HepG2 (cell line): ENCODE results near the gene RPP25L. TPM values are rescaled to one million over a fixed set of nuclear protein-coding genes. Genes with fewer than 3 reads are reported as not detected.

Experiments
- polyA plus RNA-seq, 8 experiments: library from polyadenylated mRNA; depleted of rRNA in 3 of 8; stranded (reverse) in 7 of 8; unstranded in 1 of 8; fragments of >200 nt; fragmentation: Illumina TruSeq in 4 of 8; extraction: Trizol in 4 of 8; gene quantifications; 2 replicates each; pipeline versions ENCODE4 v1.2.1 to v1.2.3, GENCODE V29; 2011 to 2016; ENCODE audit warnings: low read depth in 4 of 8, missing spikeins in 1 of 8, mixed read lengths in 1 of 8; ENCODE audit not compliant: insufficient read depth in 1 of 8
- small RNA-seq, 3 experiments: library from RNA; depleted of rRNA; stranded (forward); fragments of <200 nt; gene quantifications; one replicate each; pipeline ENCODE3, GENCODE V24; 2012; ENCODE audit warnings: low read depth in 2 of 3, low replicate concordance in 1 of 3; ENCODE audit not compliant: insufficient read length in 3 of 3, insufficient read depth in 2 of 3
- total RNA-seq, 5 experiments: library from RNA; depleted of rRNA; stranded (reverse); fragments of >200 nt; fragmentation: Illumina TruSeq; extraction: Trizol; gene quantifications; 2 replicates each; pipeline ENCODE4 v1.2.3, GENCODE V29; 2016; ENCODE audit warnings: low read depth in 1 of 5

Gene RPP25L
- total and polyA plus RNA-seq, 2 of the 13 experiments (the other 11 are each of a cell fraction or from before 2014, with no cell fraction given), result 24.5 to 27.3 TPM

Small RNAs within 50 kb of the gene (small RNA-seq; reads per million reads assigned to genes)
- gene CCL27, result 0 reads per million in 3 experiments

Other genes starting within 250 kb of the RPP25L start
- gene MYORG, start 235.2 kb downstream of the RPP25L start, total RNA-seq (2016; rRNA removed; fragmentation: Illumina TruSeq; extraction: Trizol), result 14.3 and 22.4 TPM in 2 replicates
- gene MYORG, start 235.2 kb downstream of the RPP25L start, polyA plus RNA-seq (2011; rRNA removed), result 11.1 and 11.9 TPM in 2 replicates
- 3.7 and 3.9 TPM in 2 replicates for gene FAM219A, start 153.5 kb downstream of the RPP25L start, total RNA-seq (2016; rRNA removed; fragmentation: Illumina TruSeq; extraction: Trizol)
- 6.4 and 9.4 TPM in 2 replicates for gene FAM219A, start 153.5 kb downstream of the RPP25L start, polyA plus RNA-seq (2011; rRNA removed)
- not detected in 2 replicates for gene DNAI1, start 153.3 kb downstream of the RPP25L start, total RNA-seq (2016; rRNA removed; fragmentation: Illumina TruSeq; extraction: Trizol)
- gene DNAI1, start 153.3 kb downstream of the RPP25L start, polyA plus RNA-seq (2011; rRNA removed), result not detected in 2 replicates
- 0.51 and 0.60 TPM in 2 replicates for gene ENHO, start 89.1 kb downstream of the RPP25L start, total RNA-seq (2016; rRNA removed; fragmentation: Illumina TruSeq; extraction: Trizol)
- gene ENHO, start 89.1 kb downstream of the RPP25L start, polyA plus RNA-seq (2011; rRNA removed), result 0.08 TPM in 1 of 2 replicates, not detected in the other
- gene CNTFR, start 22.4 kb downstream of the RPP25L start, total RNA-seq (2016; rRNA removed; fragmentation: Illumina TruSeq; extraction: Trizol), result not detected in 2 replicates
- not detected in 2 replicates for gene CNTFR, start 22.4 kb downstream of the RPP25L start, polyA plus RNA-seq (2011; rRNA removed)
- 27.4 and 30.8 TPM in 2 replicates for gene DCTN3, start 8.4 kb upstream of the RPP25L start, total RNA-seq (2016; rRNA removed; fragmentation: Illumina TruSeq; extraction: Trizol)
- gene DCTN3, start 8.4 kb upstream of the RPP25L start, polyA plus RNA-seq (2011; rRNA removed), result 32.8 and 34.5 TPM in 2 replicates
- not detected in 2 replicates for gene ARID3C, start 17.0 kb upstream of the RPP25L start, total RNA-seq (2016; rRNA removed; fragmentation: Illumina TruSeq; extraction: Trizol)
- not detected in 2 replicates for gene ARID3C, start 17.0 kb upstream of the RPP25L start, polyA plus RNA-seq (2011; rRNA removed)
- gene SIGMAR1, start 25.7 kb upstream of the RPP25L start, total RNA-seq (2016; rRNA removed; fragmentation: Illumina TruSeq; extraction: Trizol), result 28.5 and 60.8 TPM in 2 replicates
- gene SIGMAR1, start 25.7 kb upstream of the RPP25L start, polyA plus RNA-seq (2011; rRNA removed), result 38.9 and 45.9 TPM in 2 replicates
- gene GALT, start 34.6 kb upstream of the RPP25L start, total RNA-seq (2016; rRNA removed; fragmentation: Illumina TruSeq; extraction: Trizol), result 21.1 and 40.4 TPM in 2 replicates
- 46.3 and 51.3 TPM in 2 replicates for gene GALT, start 34.6 kb upstream of the RPP25L start, polyA plus RNA-seq (2011; rRNA removed)
- 0.83 and 2.0 TPM in 2 replicates for gene IL11RA, start 40.1 kb upstream of the RPP25L start, total RNA-seq (2016; rRNA removed; fragmentation: Illumina TruSeq; extraction: Trizol)
- 4.2 and 5.8 TPM in 2 replicates for gene IL11RA, start 40.1 kb upstream of the RPP25L start, polyA plus RNA-seq (2011; rRNA removed)
- not detected in 2 replicates for gene CCL27, start 50.6 kb upstream of the RPP25L start, total RNA-seq (2016; rRNA removed; fragmentation: Illumina TruSeq; extraction: Trizol)
- not detected in 2 replicates for gene CCL27, start 50.6 kb upstream of the RPP25L start, polyA plus RNA-seq (2011; rRNA removed)
- not detected in 2 replicates for gene CCL19, start 79.2 kb upstream of the RPP25L start, total RNA-seq (2016; rRNA removed; fragmentation: Illumina TruSeq; extraction: Trizol)
- not detected in 2 replicates for gene CCL19, start 79.2 kb upstream of the RPP25L start, polyA plus RNA-seq (2011; rRNA removed)
- not detected in 2 replicates for gene CCL21, start 98.0 kb upstream of the RPP25L start, total RNA-seq (2016; rRNA removed; fragmentation: Illumina TruSeq; extraction: Trizol)
- gene CCL21, start 98.0 kb upstream of the RPP25L start, polyA plus RNA-seq (2011; rRNA removed), result not detected in 2 replicates